Astrocyte of the spinal cord (primary cell): ENCODE results near the gene MEF2A.

Source experiments
- DNase-seq: peaks from one replicate; pipeline ENCODE4 v3.0.0; 2011; ENCODE audit warnings: low read depth, low spot score
- H3K4me3 ChIP-seq: 2 replicates; pipeline ENCODE4 v1.5.1; 2011; ENCODE audit warnings: low read depth, mild to moderate bottlenecking, low read length, moderate library complexity
- in situ Hi-C: cut with HindIII; loops from 2 replicates; pipeline ENCODE4 v1.10.0; 2017; ENCODE audit warnings: low sequenced_read_pairs
- TF ChIP-seq, protein P1 (sequence below): IDR thresholded peaks from 2 replicates; pipeline ENCODE4 v1.5.1; 2012; ENCODE audit warnings: low read depth, mild to moderate bottlenecking, low read length, inconsistent platforms

The MEF2A gene

DNA sequence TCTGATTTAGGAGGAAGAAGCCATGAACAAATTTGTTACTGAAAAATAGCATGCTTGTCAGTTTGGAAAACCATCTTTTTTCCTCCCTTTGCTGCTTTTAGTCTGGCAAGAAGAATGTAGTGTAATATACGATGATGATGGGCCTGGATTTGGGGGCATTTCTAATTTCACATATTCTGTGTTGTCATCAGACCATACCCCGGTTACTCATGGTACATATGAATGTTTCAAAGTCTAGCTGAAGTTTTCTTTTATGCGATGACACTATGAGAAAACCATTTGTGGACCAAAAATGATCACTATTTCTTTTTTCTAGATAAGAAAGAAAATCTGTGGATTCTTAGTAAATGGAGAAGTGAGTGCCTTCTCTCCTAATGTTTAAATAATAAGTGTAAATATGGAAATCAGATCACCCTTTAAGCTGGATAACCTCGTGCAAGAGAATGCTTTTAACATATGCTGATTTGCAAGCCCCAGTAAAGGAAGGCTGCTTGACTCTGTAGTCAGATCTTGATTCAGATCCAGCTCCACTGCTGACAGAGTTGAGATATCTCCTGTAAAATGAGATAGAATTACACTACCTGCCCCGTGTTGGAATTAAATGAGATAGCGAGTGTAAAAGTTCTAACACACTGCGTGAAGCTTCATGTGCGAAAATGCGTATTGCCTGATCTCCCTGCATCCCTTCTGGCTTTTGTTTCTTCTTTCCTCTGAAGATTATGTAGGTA, 3.0 kb downstream of the MEF2A start:
- H3K4me3 ChIP-seq, result no peak overlapping the region
- TF ChIP-seq, protein P1, sequence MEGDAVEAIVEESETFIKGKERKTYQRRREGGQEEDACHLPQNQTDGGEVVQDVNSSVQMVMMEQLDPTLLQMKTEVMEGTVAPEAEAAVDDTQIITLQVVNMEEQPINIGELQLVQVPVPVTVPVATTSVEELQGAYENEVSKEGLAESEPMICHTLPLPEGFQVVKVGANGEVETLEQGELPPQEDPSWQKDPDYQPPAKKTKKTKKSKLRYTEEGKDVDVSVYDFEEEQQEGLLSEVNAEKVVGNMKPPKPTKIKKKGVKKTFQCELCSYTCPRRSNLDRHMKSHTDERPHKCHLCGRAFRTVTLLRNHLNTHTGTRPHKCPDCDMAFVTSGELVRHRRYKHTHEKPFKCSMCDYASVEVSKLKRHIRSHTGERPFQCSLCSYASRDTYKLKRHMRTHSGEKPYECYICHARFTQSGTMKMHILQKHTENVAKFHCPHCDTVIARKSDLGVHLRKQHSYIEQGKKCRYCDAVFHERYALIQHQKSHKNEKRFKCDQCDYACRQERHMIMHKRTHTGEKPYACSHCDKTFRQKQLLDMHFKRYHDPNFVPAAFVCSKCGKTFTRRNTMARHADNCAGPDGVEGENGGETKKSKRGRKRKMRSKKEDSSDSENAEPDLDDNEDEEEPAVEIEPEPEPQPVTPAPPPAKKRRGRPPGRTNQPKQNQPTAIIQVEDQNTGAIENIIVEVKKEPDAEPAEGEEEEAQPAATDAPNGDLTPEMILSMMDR, result no peak
- peak; percentile 38 for DNase-seq
- in situ Hi-C loops, result no loop called here

GRCh38 chr15:99571299-99571698, 5.5 kb downstream of the MEF2A start:
- no peak for DNase-seq
- H3K4me3 ChIP-seq, result no peak overlapping the region
- in situ Hi-C loops, result no loop called here
- TF ChIP-seq, protein P1, result no peak

DNA sequence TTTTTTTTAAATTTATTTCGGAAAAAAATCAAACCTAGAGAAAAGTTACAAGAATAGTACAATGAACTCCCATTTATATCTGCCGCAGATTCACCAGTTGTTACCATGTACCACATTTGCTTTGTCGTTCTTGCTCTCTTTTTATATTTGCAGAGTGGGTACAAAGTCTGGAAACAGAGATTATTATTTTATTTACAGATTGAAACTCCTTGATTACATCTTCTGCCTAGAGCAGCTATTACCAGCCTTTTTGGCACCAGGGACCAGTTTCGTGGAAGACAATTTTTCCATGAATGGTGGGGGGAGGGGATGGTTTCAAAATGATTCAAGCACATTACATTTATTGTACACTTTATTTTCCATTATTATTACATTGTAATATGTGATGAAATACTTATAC, 8.3 kb downstream of the MEF2A start:
- TF ChIP-seq, protein P1, result no peak
- DNase-seq, result no peak
- H3K4me3 ChIP-seq, result no peak overlapping the region
- in situ Hi-C loops, result no loop called here

DNA sequence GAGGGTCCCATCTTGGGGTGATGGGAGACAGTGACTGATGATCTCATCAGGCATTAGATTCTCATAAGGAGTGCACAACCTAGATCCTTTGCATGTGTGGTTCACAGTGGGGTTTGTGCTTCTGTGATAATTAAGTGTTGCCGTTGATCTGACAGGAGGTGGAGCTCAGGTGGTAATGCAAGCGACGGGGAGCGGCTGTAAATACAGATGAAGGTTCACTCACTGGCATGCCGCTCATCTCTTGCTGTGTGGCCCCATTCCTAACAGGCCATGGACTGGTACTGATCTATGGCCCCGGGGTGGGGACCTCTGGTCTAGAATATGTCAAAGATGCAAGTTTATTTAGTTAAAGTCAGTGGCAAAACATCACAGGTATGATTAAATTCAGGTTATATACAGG, 8.7 kb downstream of the MEF2A start:
- TF ChIP-seq, protein P1, result no peak
- in situ Hi-C loops, result no loop called here
- H3K4me3 ChIP-seq, result no peak overlapping the region
- no peak for DNase-seq

DNA sequence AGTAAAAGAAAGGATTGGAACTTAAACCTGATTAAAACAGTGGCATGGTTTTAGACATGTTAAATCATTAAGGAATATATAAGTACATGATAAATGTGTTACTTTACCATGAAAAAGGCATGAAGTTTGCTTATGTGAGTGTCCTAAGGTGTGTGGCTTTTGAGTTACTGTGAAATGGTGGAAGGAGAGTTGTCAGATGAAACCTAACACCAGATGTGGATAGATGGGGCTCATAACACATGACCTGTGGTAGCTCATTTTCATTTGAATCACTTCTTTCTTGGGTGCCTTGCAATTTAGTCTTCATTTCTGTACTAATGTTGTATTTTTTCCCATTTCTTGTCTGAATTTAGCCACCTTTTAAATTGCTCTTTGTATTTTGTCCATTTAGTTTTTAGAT, 13.0 kb downstream of the MEF2A start:
- H3K4me3 ChIP-seq, result no peak overlapping the region
- in situ Hi-C loops, result no loop called here
- TF ChIP-seq, protein P1, result no peak
- no peak for DNase-seq

- no peak for DNase-seq
- TF ChIP-seq, protein P1, result no peak
- no peak overlapping the region for H3K4me3 ChIP-seq
- in situ Hi-C loops, result no loop called here
These were observed 14.3 kb downstream of the MEF2A start for GRCh38 chr15:99580076-99580475.
